ENCODE data around the gene PEX6.

PEX6 gene

GRCh38 chr6:42932412-42932811, 46.6 kb downstream of the PEX6 start:
- DNase-seq = no peak

GRCh38 chr6:42929821-42930360, 49.1 kb downstream of the PEX6 start:
- no peak for DNase-seq

- DNase-seq = peak; percentile 83
Observed at GRCh38 chr6:42928986-42929820, 49.8 kb downstream of the PEX6 start, which contains the start of gene CNPY3. CNPY3 (plus strand) TSS chr6:42929480; CDS start chr6:42929571, 91 bp downstream.

GRCh38 chr6:42925248-42925857, 53.6 kb downstream of the PEX6 start:
- DNase-seq = no peak

- DNase-seq = no peak
Observed at GRCh38 chr6:42923666-42924065, 55.3 kb downstream of the PEX6 start.

- no peak for DNase-seq
Observed at GRCh38 chr6:42921801-42922200, 57.2 kb downstream of the PEX6 start.

- DNase-seq = no peak
Observed at GRCh38 chr6:42916288-42916687, 62.7 kb downstream of the PEX6 start.

- no peak for DNase-seq
Observed at GRCh38 chr6:42915732-42916131, 63.2 kb downstream of the PEX6 start, which contains the start of gene PTCRA. PTCRA (plus strand) TSS chr6:42916053; CDS start chr6:42916070, 17 bp downstream.

GRCh38 chr6:42914546-42914945, 64.4 kb downstream of the PEX6 start:
- DNase-seq = no peak
